HG02678 (cell line): Measurements from ENCODE around the gene SCT.

Source experiments
- ATAC-seq: cut with Tn5 transposase; IDR thresholded peaks from one replicate; pipeline ENCODE4 v1.9.1; 2021; ENCODE audit warnings: mild to moderate bottlenecking, moderate library complexity; ENCODE audit not compliant: unreplicated experiment

The SCT gene

GRCh38 chr11:643849-644738 is 17.1 kb upstream of the SCT start:
- no peak for ATAC-seq

GRCh38 chr11:643366-643765 is 16.4 kb upstream of the SCT start:
- ATAC-seq = no peak

GRCh38 chr11:641806-642370 is 14.9 kb upstream of the SCT start:
- ATAC-seq = no peak

- no peak for ATAC-seq
Measured at GRCh38 chr11:640021-640706, 13.2 kb upstream of the SCT start.

- no peak for ATAC-seq
Measured at GRCh38 chr11:639332-639955, 12.5 kb upstream of the SCT start.

- ATAC-seq = no peak
Measured at GRCh38 chr11:638631-639331, 11.8 kb upstream of the SCT start.

- no peak for ATAC-seq
Measured at GRCh38 chr11:637593-638521, 10.9 kb upstream of the SCT start.

GRCh38 chr11:637333-637592 is 10.3 kb upstream of the SCT start:
- no peak for ATAC-seq

- ATAC-seq = no peak
Measured at GRCh38 chr11:636511-637332, 9.7 kb upstream of the SCT start, which contains the start of gene DRD4. TSS of gene DRD4 (plus strand) at chr11:637269. CDS start at chr11:637305, 36 bp downstream.

GRCh38 chr11:635945-636510 is 9.0 kb upstream of the SCT start:
- ATAC-seq = no peak

- ATAC-seq = no peak
Measured at GRCh38 chr11:630871-631270, 3.9 kb upstream of the SCT start.

GRCh38 chr11:629237-629583 is 2.2 kb upstream of the SCT start:
- no peak for ATAC-seq

GRCh38 chr11:628056-628455 is 1.1 kb upstream of the SCT start:
- ATAC-seq = no peak

- no peak for ATAC-seq
Measured at GRCh38 chr11:627308-627576, 261 bp upstream of the SCT start.

- ATAC-seq = no peak
Measured at GRCh38 chr11:625636-626268, 1.2 kb downstream of the SCT start.

- no peak for ATAC-seq
Measured at GRCh38 chr11:624705-625635, 2.0 kb downstream of the SCT start, which contains the start of gene CDHR5. TSS of gene CDHR5 (minus strand) at chr11:624955. CDS start at chr11:624902, 53 bp downstream.

GRCh38 chr11:623999-624704 is 2.8 kb downstream of the SCT start:
- ATAC-seq = no peak
